ENCODE measurements around the gene CPEB4. TPM values are rescaled to one million over a fixed set of nuclear protein-coding genes. Genes with fewer than 3 reads are reported as not detected.

Gene CPEB4
- total RNA-seq, 1 experiment from 2014 or later, result 8.7 TPM

DNA sequence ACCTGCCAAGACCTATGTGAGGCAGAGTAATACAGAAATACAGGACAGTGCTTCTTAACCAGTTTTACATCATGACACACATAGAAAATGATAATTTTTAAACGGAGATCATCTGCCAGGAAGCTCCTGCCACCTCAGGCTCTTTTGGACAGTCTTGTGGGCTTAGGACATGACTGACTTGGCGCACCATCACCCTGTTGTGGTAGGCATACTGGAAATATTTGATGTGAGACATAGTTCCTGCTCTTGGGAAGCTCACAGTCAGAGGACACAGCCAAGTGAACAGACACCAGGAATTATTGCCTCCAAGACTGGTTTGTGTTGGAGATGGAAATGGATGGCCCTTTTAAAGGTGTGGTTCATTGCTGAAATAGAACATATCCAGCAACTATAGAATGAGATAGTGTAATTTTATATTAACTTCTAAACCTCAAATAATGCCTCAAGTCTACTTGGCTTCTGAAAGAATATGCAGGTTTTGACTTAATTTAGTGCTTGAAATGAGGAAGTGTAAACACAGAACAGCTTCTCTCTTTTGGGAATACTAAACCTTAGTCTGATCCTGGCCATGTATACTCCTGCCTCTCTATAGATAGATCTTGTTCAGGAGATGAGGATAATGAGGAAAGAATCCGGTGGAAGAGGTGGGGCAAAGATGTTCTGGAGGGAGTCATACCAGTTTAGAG, 19.7 kb downstream of the CPEB4 start:
- Histone ChIP-seq H4K20me1 (ENCODE audit: control insufficient read depth, insufficient read depth, insufficient read length) (no peaks in the 10 kb centered on the region), H2BK15ac (ENCODE audit: low read depth, low read length) (no peak overlapping the region), H3K23ac (ENCODE audit: insufficient read length, low read depth, low read length) (no peak overlapping the region), H2AFZ (ENCODE audit: low read length) (no peak overlapping the region), H3K4me1 (ENCODE audit: insufficient read depth, low read length) (peaks cover 3% of the 10 kb centered on the region; the same call in 1 of the 2 replicates), H3K27me3 (ENCODE audit: insufficient read depth, low read length) (no peaks in the 10 kb centered on the region), H2BK5ac (ENCODE audit: insufficient read length, low read length) (no peak overlapping the region), H2BK120ac (ENCODE audit: low read depth, low read length, poor library complexity, severe bottlenecking) (no peak overlapping the region), H3K27ac (ENCODE audit: insufficient read length, low read depth, low read length) (no peak overlapping the region), H3K9ac (ENCODE audit: extremely low read depth, insufficient read length, low read length) (no peak overlapping the region), H3K56ac (ENCODE audit: insufficient read length, low read depth, low read length) (no peak overlapping the region), H3K79me1 (ENCODE audit: insufficient read depth, low read depth, low read length, poor library complexity, severe bottlenecking) (no peaks in the 10 kb centered on the region), H2BK12ac (ENCODE audit: insufficient read length, low read depth, low read length) (no peak overlapping the region), H3K23me2 (ENCODE audit: insufficient read length, low read depth, low read length, poor library complexity, severe bottlenecking) (no peaks in the 10 kb centered on the region), H3K4me2 (ENCODE audit: insufficient read depth, insufficient read length, low read length) (no peak overlapping the region), H2BK20ac (ENCODE audit: low read depth, low read length, poor library complexity, severe bottlenecking) (no peak overlapping the region), H3K9me3 (ENCODE audit: control insufficient read depth, low read depth, low read length) (no peaks in the 10 kb centered on the region), H2AK5ac (ENCODE audit: insufficient read length, low read length) (no peak overlapping the region), H3T11ph (ENCODE audit: low read length) (no peak overlapping the region), H3K79me2 (ENCODE audit: insufficient read depth, low read length) (no peaks in the 10 kb centered on the region), H4K8ac (replicated peaks; ENCODE audit: insufficient read length, low read depth, low read length) (no peak overlapping the region), H3K18ac (ENCODE audit: insufficient read length, low read depth, low read length) (no peak overlapping the region), H4K91ac (ENCODE audit: insufficient read length, low read depth, low read length) (no peak overlapping the region), H3K4ac (ENCODE audit: low read depth, low read length) (no peak overlapping the region), H3K14ac (ENCODE audit: insufficient read depth, low read length) (no peak overlapping the region), H4K5ac (ENCODE audit: insufficient read length, low read depth, low read length) (no peak overlapping the region)
- Mint-ChIP-seq H3K36me3 (ENCODE audit: insufficient read depth in 1 of 3, low read depth in 3 of 3) (no peaks in the 10 kb centered on the region), H3K4me1 (peaks cover 21 to 30% of the 10 kb centered on the region in 2 experiments), H3K4me3 (no peak overlapping the region), H3K27me3 (ENCODE audit: low read depth) (no peaks in the 10 kb centered on the region), H3K9me3 (no peaks in the 10 kb centered on the region), H3K27ac (peak overlapping the region in 2 of 3 experiments; percentile 14 to 71; a peak in 3 of 7 replicates)
- WGBS (ENCODE audit: extremely low coverage, insufficient read length, low lambda C conversion rate), result no CpG with 5 or more reads among the region's 3 CpGs
- DNase-seq, result no peak
- TF ChIP-seq, protein P1, sequence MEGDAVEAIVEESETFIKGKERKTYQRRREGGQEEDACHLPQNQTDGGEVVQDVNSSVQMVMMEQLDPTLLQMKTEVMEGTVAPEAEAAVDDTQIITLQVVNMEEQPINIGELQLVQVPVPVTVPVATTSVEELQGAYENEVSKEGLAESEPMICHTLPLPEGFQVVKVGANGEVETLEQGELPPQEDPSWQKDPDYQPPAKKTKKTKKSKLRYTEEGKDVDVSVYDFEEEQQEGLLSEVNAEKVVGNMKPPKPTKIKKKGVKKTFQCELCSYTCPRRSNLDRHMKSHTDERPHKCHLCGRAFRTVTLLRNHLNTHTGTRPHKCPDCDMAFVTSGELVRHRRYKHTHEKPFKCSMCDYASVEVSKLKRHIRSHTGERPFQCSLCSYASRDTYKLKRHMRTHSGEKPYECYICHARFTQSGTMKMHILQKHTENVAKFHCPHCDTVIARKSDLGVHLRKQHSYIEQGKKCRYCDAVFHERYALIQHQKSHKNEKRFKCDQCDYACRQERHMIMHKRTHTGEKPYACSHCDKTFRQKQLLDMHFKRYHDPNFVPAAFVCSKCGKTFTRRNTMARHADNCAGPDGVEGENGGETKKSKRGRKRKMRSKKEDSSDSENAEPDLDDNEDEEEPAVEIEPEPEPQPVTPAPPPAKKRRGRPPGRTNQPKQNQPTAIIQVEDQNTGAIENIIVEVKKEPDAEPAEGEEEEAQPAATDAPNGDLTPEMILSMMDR (conservative IDR thresholded peaks at IDR 0.05), result no peak

Measured in H9 (cell line).